DND-41 (cell line): ENCODE results near the gene LYPD1.

Experiments
- ATAC-seq: fragments of 200-7000 bp; cut with Tn5 transposase; 3 replicates; pipeline ENCODE4 v1.9.1; 2021; ENCODE audit warnings: low read depth; ENCODE audit not compliant: insufficient read depth
- DNase-seq: peaks from one replicate; pipeline ENCODE4 v3.0.0-alpha.2; 2020
- H2AFZ ChIP-seq: 2 replicates; pipeline ENCODE4 v1.6.0; 2012; ENCODE audit warnings: low read depth, low read length
- H3K27ac ChIP-seq: 2 replicates; pipeline ENCODE4 v1.5.1; 2012; ENCODE audit warnings: low read length, inconsistent platforms
- H3K27me3 ChIP-seq: fragments of 200-600 bp; sonication (generic); 2 replicates; pipeline ENCODE4 v1.6.0; 2012; ENCODE audit warnings: low read length, mild to moderate bottlenecking, inconsistent platforms; ENCODE audit not compliant: insufficient read depth, poor library complexity
- H3K36me3 ChIP-seq: 2 replicates; pipeline ENCODE4 v1.5.1; 2012; ENCODE audit warnings: low read length, inconsistent platforms; ENCODE audit not compliant: insufficient read depth
- H3K4me1 ChIP-seq: 2 replicates; pipeline ENCODE4 v1.5.1; 2012; ENCODE audit warnings: mild to moderate bottlenecking, low read length; ENCODE audit not compliant: insufficient read depth
- H3K4me2 ChIP-seq: 2 replicates; pipeline ENCODE4 v1.6.0; 2012; ENCODE audit warnings: mild to moderate bottlenecking, moderate library complexity, low read length, inconsistent platforms; ENCODE audit not compliant: insufficient read depth
- H3K4me3 ChIP-seq, 2 experiments: fragments of 200-600 bp in 1 of 2; shearing (Covaris generic) in 1 of 2; 2 replicates each; pipeline ENCODE4 v1.5.1; 2012 to 2016; ENCODE audit warnings: inconsistent platforms in 2 of 2, low read length in 2 of 2, mild to moderate bottlenecking in 2 of 2, low read depth in 1 of 2, moderate library complexity in 1 of 2
- H3K79me2 ChIP-seq: 2 replicates; pipeline ENCODE4 v1.6.0; 2012; ENCODE audit warnings: low read length, inconsistent platforms; ENCODE audit not compliant: insufficient read depth
- H3K9ac ChIP-seq: 2 replicates; pipeline ENCODE4 v1.6.0; 2012; ENCODE audit warnings: low read depth, mild to moderate bottlenecking, inconsistent platforms, low read length, moderate library complexity
- H3K9me3 ChIP-seq: 2 replicates; pipeline ENCODE4 v1.5.1; 2012; ENCODE audit warnings: low read length, moderate library complexity, mild to moderate bottlenecking, inconsistent platforms; ENCODE audit not compliant: insufficient read depth, severe bottlenecking
- H4K20me1 ChIP-seq: 2 replicates; pipeline ENCODE4 v1.6.0; 2012; ENCODE audit warnings: low read length; ENCODE audit not compliant: insufficient read depth
- EZH2 ChIP-seq: IDR thresholded peaks from 3 replicates; pipeline ENCODE4 v1.6.1; 2012; ENCODE audit warnings: borderline replicate concordance, low read depth, mild to moderate bottlenecking, moderate library complexity, low read length, inconsistent platforms; ENCODE audit not compliant: severe bottlenecking
- TF ChIP-seq, protein P1 (sequence below): IDR thresholded peaks from 2 replicates; pipeline ENCODE4 v1.5.1; 2012; ENCODE audit warnings: borderline replicate concordance, low read length, moderate library complexity, mild to moderate bottlenecking; ENCODE audit not compliant: poor library complexity, severe bottlenecking; ENCODE audit errors: extremely low read depth

LYPD1 gene, protein sequence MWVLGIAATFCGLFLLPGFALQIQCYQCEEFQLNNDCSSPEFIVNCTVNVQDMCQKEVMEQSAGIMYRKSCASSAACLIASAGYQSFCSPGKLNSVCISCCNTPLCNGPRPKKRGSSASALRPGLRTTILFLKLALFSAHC

DNA sequence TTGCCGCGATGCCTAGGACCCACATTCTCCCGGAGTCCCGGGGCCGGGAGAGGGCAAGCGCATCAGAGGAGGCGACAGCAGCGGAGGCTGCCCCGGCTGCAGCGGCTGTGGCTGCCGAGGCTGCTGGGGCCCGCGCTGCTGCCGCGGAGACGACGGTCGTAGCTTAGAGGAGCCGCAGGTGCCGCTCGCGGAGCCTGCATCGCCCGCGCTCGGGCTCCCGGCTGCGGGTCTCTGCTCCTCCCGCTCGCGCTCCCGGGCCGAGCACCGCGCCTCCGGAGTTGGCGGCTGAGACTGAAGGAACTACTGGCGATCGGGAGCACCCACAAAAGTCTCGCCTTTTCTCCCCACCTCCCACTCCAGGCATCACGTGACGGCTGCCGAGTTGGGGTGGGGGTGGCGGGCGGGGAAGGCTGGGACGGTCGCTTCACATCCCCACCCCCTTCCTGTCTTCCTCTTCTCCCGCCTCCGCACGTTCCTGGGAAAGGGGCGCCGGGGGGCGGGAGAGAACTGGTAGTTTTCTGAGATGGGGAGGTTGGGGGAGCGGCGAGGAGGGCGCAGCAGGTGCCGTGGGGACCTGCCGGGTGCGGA lies at the start of gene LYPD1:
Gene LYPD1 (minus strand): TSS at position 298 of the 588 bp plus-strand sequence. CDS start 273 bp downstream, at position 25.
- DNase-seq (no peak), ATAC-seq (no peak)
- H3K36me3 ChIP-seq: no peaks in the 10 kb centered on the region
- H3K9me3 ChIP-seq: peaks cover 7% of the 10 kb centered on the region
- no peak within 1 kb of the TSS for H3K27ac ChIP-seq
- no peaks in the 10 kb centered on the region for H3K27me3 ChIP-seq
- no peaks in the 10 kb centered on the region for H3K4me1 ChIP-seq
- TF ChIP-seq, protein P1, sequence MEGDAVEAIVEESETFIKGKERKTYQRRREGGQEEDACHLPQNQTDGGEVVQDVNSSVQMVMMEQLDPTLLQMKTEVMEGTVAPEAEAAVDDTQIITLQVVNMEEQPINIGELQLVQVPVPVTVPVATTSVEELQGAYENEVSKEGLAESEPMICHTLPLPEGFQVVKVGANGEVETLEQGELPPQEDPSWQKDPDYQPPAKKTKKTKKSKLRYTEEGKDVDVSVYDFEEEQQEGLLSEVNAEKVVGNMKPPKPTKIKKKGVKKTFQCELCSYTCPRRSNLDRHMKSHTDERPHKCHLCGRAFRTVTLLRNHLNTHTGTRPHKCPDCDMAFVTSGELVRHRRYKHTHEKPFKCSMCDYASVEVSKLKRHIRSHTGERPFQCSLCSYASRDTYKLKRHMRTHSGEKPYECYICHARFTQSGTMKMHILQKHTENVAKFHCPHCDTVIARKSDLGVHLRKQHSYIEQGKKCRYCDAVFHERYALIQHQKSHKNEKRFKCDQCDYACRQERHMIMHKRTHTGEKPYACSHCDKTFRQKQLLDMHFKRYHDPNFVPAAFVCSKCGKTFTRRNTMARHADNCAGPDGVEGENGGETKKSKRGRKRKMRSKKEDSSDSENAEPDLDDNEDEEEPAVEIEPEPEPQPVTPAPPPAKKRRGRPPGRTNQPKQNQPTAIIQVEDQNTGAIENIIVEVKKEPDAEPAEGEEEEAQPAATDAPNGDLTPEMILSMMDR: no peak
- no peak within 1 kb of the TSS for H2AFZ ChIP-seq
- no peak within 1 kb of the TSS for H3K4me3 ChIP-seq
- H4K20me1 ChIP-seq: no peaks in the 10 kb centered on the region
- H3K4me2 ChIP-seq: no peak within 1 kb of the TSS
- H3K79me2 ChIP-seq: no peaks in the 10 kb centered on the region
- no peak within 1 kb of the TSS for H3K9ac ChIP-seq

DNA sequence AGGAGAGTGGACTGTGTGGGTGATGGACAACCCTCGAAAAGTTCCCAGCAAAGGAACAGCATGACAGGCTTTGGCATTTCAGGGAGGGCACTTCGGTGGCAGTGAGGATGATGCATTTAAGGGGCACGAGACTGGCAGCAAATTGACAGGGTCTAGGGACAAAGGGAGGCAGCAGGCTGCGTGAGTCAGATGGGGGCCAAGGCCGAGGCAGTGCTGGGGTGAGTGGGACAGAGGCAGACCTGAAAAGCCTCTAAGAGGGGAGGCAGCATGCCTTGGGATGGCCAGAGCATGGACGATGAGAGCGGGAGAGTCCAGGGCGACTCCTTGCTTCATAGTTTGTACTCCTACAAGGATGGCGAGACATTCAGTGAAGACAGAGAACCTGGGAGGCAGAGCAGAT lies 49.5 kb upstream of the LYPD1 start:
- H3K4me3 ChIP-seq: no peak overlapping the region
- ATAC-seq: no peak
- no peak for DNase-seq
- H3K4me2 ChIP-seq: no peak overlapping the region
- H3K27me3 ChIP-seq: no peaks in the 10 kb centered on the region
- no peaks in the 10 kb centered on the region for H4K20me1 ChIP-seq
- no peak overlapping the region for H2AFZ ChIP-seq
- H3K79me2 ChIP-seq: no peaks in the 10 kb centered on the region
- H3K9me3 ChIP-seq: no peaks in the 10 kb centered on the region
- no peak overlapping the region for H3K9ac ChIP-seq
- TF ChIP-seq, protein P1: no peak
- no peak for TF ChIP-seq EZH2
- no peaks in the 10 kb centered on the region for H3K36me3 ChIP-seq
- H3K4me1 ChIP-seq: no peaks in the 10 kb centered on the region
- no peak overlapping the region for H3K27ac ChIP-seq

DNA sequence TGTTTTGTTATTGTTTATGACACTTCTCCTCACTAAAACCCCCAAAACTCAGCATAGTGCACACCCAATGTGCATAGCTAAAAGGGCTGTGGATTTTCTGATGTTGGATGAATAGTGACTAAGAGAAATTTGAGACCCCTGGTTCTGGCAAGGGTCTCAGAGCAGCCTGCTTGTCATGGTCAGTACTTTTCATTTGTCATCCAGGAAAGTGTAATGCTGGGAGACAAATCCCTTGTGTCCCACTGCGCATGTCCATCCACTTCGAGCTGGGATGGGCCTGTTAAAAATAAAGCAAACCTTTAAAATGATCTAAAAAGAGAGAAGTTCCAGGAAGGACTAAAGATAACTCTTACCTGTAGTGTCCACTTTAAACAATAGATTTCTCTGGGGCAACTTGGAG lies 46.9 kb upstream of the LYPD1 start:
- no peak overlapping the region for H3K4me2 ChIP-seq
- no peaks in the 10 kb centered on the region for H4K20me1 ChIP-seq
- no peaks in the 10 kb centered on the region for H3K27me3 ChIP-seq
- H3K4me1 ChIP-seq: no peaks in the 10 kb centered on the region
- no peaks in the 10 kb centered on the region for H3K9me3 ChIP-seq
- H3K9ac ChIP-seq: no peak overlapping the region
- no peak overlapping the region for H3K4me3 ChIP-seq
- H3K27ac ChIP-seq: no peak overlapping the region
- TF ChIP-seq EZH2: no peak
- TF ChIP-seq, protein P1: no peak
- DNase-seq: no peak
- H2AFZ ChIP-seq: no peak overlapping the region
- H3K36me3 ChIP-seq: no peaks in the 10 kb centered on the region
- no peak for ATAC-seq
- no peaks in the 10 kb centered on the region for H3K79me2 ChIP-seq
